Measurements from ENCODE around the gene C4orf36. TPM values are rescaled to one million over a fixed set of nuclear protein-coding genes. Genes with fewer than 3 reads are reported as not detected.

Gene C4orf36
- polyA plus RNA-seq (ENCODE audit: insufficient read length in 3 of 3): 1 to 10 TPM; 1.5 to 2.8 (median 2.2) TPM
- long read RNA-seq, donor 1: 0 reads
- long read RNA-seq, donor 2: 0 reads
- long read RNA-seq, donor 3: 0 reads
- long read RNA-seq, donor 4: 0 reads
- long read RNA-seq, donor 5: 0 reads
- long read RNA-seq, donor 6, partial matches to known transcripts: 0 of 1 reads
- long read RNA-seq, donor 6, other reads (novel, unspliced or antisense): 0 of 1 reads
- long read RNA-seq, donor 7: 0 reads
- long read RNA-seq, donor 8: 0 reads
- long read RNA-seq, donor 9: 0 reads
- long read RNA-seq, donor 10, partial matches to known transcripts: 0 of 1 reads
- long read RNA-seq, donor 10, other reads (novel, unspliced or antisense): 0 of 1 reads
- long read RNA-seq, donor 11: 0 reads
- long read RNA-seq, donor 12, partial matches to known transcripts: 0 of 2 reads
- long read RNA-seq, donor 12, other reads (novel, unspliced or antisense): 0 of 2 reads
- long read RNA-seq, donor 13: 0 reads
- long read RNA-seq, donor 14: 0 reads
- long read RNA-seq, donor 15: 0 reads
- long read RNA-seq, donor 16: 0 reads

- DNase-seq: peak; percentile 74
These were observed at the start of gene C4orf36 for GRCh38 chr4:86891762-86892635. C4orf36 (minus strand) TSS chr4:86892422; CDS start chr4:86891520, 902 bp downstream.

DNA sequence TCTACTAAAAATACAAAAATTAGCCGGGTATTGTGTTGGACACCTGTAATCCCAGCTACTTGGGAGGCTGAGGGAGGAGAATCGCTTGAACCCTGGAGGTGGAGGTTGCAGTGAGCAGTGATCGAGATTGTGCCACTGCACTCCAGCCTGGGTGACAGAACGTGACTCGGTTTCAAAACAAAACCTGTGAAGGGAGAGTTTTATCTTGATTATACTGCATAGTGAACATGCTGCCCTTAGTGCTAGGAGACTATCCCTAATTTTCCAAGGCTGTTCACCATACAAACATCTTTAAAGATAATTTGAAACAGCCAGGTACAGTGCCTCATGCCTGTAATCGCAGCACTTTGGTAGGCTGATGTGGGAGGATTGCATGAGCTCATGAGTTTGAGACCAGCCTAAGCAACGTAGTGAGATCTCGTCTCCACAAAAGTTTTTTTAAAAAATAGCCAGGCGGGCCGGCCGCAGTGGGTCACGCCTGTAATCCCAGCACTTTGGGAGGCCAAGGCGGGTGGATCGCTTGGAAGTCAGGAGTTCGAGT, 48.8 kb upstream of the C4orf36 start:
- no peak for DNase-seq

DNA sequence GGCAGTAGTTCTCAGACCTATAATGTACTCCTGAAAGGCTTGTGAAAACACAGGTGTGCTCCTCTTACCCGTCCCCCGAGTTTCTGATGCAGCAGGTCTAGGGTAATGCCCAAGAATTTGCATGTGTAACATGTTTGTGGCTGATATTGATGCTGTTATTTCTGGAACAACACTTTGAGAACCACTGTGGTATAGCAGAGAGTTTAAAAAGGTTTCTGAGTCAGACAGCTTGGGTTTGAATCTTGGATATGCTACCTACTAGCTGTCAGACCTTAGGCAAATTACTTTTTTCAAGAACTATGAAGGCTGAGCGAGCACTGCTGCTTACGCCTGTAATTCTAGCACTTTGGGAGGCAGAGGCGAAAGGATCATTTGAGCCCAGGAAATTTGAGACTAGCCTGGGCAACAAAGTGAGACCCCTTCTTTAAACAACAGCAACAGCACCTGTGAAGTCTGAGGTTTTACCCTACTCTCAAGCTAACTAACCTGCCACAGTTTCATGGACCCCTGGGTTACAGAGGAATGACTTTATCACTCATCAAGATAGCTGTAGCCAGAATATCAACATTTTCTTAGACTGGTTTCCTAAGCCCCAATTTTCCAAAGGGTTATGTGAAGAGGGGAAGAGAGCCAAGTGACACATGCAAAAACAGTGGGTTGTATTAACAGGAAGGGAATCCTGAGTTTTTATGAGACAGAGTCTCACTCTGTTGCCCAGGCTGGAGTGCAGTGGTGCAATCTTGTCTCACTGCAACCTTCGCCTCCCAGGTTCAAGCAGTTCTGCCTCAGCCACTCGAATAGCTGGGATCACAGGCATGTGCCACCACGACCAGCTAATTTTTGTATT, 47.7 kb upstream of the C4orf36 start:
- no peak for DNase-seq

DNA sequence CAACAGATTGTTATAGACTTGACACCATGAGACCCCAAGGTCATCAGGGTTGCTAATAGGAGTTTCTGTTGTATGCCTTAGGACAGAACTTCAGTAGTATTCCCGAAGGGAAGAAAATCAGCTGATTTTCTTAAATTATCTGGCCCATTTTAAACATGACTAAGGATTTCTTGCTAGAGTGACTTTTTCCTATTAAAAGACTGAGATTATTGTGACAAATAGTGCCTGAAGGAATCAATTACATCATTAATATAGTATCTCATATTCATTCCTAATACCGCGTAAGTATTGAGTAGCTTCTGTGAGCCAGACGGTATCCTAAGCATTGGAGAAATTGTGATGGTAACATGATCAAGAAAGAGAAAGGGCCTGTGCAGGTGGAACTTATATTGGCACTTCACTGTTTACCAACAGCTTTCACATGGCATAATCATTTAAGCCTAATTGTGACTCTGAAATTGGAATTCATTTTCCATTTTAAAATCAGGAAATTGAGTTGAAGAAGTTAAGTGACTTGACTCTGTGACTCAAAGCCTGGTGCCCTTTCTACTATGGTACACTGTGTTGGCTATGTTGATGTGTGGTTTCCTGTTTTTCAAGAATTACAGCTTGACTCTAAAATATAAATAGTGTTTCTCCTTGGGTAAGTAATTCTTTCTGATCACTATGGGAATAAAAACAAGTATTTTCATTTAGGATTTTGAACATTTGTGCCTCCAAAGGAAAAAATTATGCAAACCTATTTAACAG, 46.7 kb upstream of the C4orf36 start:
- DNase-seq: no peak

DNA sequence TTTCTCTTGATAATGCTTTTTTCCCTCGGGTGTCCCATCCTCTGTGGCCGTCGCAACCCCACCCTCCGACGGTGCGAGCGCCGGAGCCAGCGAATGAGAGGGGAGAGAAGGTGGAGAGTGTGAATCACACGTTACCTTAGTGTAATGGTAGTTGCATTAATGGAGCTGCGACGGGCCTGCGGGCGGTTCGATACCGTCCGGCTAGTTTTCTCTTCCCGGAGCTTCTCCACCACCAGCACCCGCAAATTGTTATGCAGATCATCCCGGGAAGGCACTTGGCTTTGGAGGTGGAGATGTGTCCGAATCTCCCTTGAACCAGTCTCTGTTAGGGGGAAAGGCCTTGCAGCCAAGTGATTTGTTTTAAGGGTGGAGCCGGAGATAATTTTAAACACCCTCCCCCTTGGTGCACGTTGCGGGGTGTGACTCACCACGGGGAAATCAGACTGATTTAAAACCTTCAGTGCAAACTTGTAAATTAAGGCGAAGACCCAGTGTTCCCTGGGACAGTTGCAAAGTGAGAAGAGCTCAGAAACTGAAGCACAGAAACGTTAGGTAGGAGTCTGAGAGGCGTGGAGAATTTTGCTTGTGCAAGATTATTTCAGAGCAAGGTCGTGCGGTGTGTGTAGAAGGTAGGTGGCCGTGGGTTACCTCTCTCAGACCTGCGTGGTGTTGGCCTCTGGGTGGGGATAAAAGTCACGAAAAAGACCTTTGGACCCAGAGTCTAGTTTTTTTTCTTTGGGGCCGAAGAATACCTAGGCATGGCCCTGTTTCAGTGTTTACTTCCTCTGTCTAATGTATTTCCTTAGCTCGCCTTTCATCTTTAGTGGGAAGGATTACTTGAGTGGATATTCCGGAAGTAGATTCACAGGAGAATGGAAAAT, 43.9 kb upstream of the C4orf36 start:
- DNase-seq: no peak

DNA sequence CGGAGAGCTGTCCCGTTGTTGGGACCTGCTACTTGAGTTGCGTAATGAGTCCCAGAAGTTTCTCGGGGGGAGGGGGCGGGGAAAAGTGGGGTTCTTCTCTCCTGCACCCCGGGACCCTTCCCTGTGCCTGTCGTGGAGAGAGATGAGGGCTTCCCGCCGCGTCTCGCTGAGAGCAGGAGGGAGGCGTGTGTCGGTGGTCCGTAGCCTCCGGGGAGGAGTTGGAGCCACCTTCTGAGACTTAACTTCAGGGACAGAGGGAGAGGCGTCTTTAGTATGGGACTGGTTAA, 43.3 kb upstream of the C4orf36 start:
- DNase-seq: no peak

GRCh38 chr4:86934771-86935565, 42.7 kb upstream of the C4orf36 start, which contains the start of gene AFF1:
AFF1 (plus strand) TSS chr4:86935011; CDS start chr4:86948534, 13,523 bp downstream.
- DNase-seq: peak; percentile 90

DNA sequence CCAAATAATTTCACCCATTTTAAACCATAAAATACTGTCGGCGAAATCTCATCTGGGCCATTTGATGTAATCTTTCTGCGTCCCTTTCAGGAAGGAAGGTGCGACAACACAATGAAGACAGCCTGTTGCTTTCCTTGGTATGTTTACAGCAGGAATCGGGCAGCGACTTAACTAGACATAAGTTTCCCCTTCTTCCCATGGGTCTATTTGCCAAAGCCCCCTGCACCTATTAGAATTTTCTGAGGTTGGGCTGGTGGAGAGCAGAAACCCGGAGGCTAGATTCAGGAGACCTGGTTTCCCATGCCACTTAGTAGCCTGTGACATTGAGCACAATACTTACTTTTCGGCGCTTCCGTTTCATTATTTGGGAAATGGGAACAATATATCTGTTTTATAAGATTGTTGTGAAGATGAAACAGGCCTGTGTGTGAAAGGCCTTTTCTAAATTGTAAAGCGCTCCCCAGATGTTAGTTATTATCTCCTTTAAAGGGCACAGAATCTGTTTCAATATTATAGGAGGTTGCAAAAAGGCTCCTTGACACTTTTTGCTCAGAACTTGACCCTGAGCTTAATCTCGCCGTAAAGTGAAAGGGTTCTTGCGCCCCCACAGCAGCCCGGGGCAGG, 42.0 kb upstream of the C4orf36 start:
- no peak for DNase-seq

DNA sequence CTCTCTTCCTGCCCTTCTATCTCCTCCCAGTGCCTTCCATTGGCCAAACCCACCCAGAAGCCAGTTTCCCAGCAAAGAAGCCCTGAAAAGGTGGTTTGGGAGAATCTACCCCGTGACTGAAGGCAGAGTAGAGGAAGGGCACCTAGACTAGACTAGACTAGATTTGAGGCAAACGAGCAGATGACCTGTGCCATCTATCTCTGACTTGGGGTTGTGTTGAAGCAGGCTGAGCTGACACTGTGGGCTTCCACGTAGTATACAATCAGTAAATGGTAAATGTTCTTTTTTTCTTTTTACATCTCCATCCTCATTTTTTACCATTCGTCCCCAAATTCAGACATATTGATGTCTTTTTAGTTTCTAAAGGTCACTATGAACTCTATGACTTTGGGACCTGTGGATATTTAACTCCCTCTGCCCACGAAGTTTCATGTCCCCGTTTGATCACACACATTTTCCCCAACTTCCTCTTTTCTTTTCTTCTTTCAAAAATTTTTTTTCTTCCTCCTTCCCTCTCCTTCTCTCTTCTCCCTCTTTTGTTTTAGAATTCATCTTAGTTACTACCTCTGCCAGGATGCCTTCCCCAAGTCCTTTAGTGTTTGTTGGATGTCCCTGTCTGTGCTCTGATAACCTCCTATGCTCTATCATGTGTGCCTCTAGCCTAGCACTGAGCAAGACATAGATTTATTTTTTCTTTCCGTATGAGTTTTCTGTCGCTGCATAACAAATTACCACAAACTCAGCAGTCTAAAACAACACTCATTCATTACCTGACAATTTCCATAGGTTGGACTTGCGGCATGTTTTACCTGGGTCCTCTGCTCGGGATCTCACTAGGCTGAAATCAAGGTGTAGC, 36.4 kb upstream of the C4orf36 start:
- no peak for DNase-seq

- DNase-seq: no peak
These were observed 35.7 kb upstream of the C4orf36 start for GRCh38 chr4:86927843-86928395.

GRCh38 chr4:86926435-86927086, 34.3 kb upstream of the C4orf36 start:
- DNase-seq: no peak

GRCh38 chr4:86924811-86925210, 32.6 kb upstream of the C4orf36 start:
- no peak for DNase-seq

DNA sequence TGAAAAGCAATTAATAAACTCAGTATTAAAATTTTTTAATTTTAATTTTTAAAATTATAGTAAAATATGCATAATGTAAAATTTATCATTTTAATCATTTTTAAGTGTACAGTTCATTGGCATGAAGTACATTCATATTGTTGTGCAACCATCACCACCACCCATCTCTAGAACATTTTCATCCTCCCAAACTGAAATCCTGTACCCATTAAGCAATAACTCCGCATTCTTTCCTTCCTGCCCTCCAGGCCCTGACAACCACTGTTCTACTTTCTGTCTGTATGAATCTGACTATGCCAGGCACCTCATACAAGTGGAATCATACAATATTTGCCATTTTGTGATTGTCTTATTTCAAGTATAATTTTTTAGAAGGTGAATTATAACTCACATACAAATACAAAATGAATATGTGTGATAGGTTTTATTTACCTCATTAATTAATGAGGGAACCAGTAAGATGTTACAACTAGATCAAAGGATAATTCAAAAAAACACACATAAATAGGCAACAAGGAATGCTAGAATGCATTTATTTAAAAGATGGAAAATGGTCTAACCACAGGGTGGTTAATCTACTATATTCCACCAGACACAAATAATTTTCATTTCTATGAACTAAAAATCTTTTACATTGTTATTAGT, 29.5 kb upstream of the C4orf36 start:
- DNase-seq: no peak

- DNase-seq: no peak
These were observed 27.5 kb upstream of the C4orf36 start for GRCh38 chr4:86919561-86920223.

GRCh38 chr4:86918539-86919072, 26.4 kb upstream of the C4orf36 start:
- no peak for DNase-seq
